GM21526 (cell line): ENCODE measurements around the gene NUDT14.

Source experiments
- ATAC-seq: cut with Tn5 transposase; IDR thresholded peaks from one replicate; pipeline ENCODE4 v1.9.1; 2021; ENCODE audit warnings: moderate library complexity; ENCODE audit not compliant: unreplicated experiment, low FRiP score

The NUDT14 gene

DNA sequence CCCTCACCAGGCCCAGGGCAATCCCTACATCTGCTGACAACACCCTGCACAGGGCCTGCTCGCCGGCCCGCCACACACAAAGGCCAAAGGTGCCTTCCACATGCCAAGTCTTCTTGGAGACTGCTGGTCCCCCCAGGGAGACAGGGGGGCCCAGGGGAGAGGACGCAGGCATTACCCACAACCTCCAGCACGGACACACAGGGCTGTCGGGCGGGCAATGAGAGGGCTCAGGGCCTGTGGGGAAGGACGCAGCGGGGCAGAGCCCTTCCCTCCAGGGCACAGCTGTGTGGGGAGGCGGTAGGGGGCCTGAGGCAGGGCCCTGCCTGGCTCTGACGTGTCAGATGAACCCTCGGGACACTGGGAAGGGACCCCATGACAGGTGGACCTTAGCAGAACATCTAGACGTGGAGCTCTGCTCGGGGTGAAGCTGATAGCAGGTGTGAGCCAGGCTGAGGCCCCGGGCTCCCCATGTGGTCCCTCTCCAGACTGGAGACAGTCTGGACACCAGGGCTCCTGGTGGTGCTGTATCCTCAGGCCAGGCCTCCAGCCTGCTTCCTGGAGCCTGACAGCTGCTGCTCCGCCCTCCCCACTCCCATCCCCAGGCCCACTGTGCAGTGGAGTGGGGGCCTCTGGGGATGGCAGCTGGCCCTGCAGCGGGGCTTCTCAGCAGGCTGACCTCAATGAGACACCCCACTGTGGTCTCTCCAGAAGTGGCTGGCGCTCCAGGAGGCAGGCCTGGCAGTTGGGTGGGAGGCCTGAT lies 31.6 kb upstream of the NUDT14 start:
- no peak for ATAC-seq

- ATAC-seq = no peak
These were observed 30.6 kb upstream of the NUDT14 start for GRCh38 chr14:105211758-105212089.

DNA sequence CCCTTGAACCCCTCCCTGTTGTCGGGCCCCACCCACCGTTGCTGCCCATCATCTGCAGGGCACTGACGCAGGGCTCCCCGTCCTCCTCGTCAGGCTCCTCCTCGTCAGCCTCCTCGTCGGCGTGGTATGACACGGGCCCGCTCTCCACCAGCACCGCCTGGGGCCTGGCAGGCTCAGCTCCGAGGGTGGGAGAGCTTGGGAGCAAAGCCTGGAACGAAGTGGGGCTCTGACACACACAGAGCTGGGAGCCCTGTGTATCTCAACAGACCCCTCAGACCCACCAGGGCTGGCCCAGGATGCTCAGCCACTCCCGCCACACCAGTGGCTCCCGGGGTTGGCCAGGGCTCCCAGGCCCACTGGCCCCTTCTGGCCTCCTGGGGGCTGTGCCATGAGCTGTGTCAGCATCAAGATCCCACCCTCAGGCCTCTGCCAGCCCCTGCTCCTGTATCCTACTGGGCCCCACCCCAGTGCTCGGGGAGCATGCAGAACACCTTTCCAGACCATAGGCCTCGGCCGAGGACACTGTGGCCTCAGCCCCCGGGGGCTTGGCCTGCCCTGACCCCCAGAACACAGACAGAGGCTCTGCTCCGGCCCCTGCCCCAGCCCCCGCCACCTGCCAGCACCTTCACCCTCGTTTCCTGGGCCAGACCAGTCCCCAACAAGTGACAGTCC lies 30.1 kb upstream of the NUDT14 start:
- no peak for ATAC-seq

DNA sequence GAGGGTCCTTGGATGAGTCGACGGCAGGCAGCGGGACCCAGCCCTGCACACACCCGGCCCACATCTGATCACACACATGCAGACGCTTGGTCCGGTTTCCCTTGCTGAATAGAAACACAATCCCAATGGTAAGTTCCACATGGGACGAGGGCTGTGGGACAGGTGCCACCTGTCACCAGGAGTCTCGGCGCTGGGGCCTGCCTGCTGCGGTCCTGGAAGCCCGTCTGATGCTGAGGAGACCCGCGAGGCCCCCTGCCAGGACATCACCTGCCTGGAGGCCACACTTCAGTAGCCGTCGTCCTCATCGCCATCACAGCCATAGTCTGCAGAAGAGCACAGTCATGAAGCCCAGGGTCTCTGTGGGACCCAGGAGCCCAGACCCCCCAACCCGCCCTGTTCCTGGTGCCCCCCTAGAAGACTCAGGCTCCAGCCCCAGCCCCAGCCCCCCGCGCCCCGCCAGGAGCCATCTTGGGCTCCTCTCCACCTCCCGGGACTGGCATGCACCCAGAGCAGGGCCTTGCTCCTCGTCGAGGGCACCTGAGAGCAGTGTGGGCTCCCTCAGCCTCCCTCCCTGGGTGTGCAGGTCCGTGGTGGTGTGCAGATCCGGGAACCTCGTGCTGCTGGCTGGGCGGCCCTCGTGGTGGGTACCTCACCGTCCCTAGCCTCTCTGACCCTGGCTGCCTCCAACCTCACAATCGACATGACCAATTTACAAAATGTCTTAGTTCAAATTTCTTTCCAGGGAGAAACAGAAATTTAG lies 29.3 kb upstream of the NUDT14 start:
- no peak for ATAC-seq

- no peak for ATAC-seq
These were observed 28.5 kb upstream of the NUDT14 start for GRCh38 chr14:105209646-105210045.

DNA sequence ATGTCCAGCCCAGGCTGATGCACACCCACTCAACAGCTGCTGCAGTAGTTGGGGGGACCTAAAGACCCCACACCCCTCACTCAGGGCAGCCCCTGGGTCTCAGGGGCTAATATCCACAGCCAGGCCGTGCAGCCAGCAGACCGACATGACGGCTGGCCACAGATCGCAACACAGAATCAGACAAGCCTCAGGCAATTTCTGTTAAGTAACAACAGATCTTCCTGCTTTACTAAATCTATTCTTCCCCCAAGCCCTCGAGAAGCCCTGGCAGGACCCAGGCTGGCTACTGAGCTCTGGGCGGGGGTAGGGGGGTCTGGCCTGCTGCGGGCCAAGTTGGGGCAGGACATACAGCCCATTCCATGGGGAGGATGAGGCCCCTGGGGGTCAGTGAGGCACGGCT lies 28.0 kb upstream of the NUDT14 start:
- no peak for ATAC-seq

GRCh38 chr14:105208738-105209075 lies 27.6 kb upstream of the NUDT14 start:
- ATAC-seq = no peak

DNA sequence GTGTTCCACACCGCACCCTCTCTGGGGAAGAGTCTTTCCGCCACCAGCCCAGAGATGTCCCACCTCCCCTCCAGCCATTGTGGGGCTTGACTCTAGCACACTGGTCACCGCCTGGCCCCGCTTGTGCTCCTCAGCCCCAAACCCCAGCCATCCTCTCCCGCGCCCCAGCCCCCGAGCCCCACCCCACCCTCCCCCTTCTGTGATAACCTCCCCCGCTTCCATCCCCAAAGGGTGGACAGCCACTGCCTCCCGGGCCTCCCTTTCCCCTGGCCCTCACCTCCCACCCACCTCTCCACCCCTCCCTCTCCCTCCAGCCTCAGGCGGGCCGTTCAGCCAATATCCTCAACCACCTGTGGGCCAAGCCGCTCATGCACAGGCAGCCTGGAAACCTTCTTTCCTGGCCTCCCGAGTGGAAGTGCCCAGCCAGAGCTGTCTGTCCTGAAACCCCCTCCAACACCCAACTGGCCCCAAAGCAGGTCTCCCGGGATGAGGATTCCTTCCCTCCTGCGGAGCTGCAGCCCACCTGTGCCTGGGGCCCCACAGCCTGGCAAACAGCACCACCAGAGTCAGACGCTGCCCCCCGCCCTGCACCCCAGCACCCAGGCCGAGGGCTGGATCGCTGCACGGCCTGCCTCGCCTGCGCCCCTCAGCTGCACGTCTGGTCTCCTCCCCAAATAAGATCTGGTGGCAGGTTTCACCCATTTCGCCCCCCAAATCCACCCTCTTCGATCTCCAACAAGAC lies 27.1 kb upstream of the NUDT14 start:
- ATAC-seq = no peak

- ATAC-seq = no peak
These were observed 26.4 kb upstream of the NUDT14 start for GRCh38 chr14:105207460-105207901.

DNA sequence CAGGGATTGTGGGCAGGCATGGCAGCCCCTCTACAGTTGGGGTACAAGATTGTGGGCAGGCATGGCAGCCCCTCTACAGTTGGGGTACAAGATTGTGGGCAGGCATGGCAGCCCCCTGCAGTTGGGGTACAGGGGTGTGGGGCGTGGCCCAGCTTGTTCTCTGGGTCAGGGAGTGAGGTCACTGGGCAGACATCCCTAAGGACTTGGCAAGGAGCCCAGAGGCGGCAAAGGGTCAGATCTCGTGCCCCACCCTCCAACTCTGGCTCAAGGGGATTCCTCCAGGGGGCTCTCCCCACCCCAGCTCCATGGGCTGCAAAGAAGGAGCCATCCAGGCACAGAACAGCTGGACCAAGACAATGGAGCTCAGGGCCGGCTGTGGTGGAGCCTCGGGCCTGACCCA lies 25.8 kb upstream of the NUDT14 start:
- ATAC-seq = no peak

- no peak for ATAC-seq
These were observed 24.6 kb upstream of the NUDT14 start for GRCh38 chr14:105205673-105206208.

- no peak for ATAC-seq
These were observed 24.0 kb upstream of the NUDT14 start for GRCh38 chr14:105204931-105205672.

GRCh38 chr14:105204206-105204930 lies 23.3 kb upstream of the NUDT14 start:
- no peak for ATAC-seq

- ATAC-seq = no peak
These were observed 22.6 kb upstream of the NUDT14 start for GRCh38 chr14:105203701-105204100.

DNA sequence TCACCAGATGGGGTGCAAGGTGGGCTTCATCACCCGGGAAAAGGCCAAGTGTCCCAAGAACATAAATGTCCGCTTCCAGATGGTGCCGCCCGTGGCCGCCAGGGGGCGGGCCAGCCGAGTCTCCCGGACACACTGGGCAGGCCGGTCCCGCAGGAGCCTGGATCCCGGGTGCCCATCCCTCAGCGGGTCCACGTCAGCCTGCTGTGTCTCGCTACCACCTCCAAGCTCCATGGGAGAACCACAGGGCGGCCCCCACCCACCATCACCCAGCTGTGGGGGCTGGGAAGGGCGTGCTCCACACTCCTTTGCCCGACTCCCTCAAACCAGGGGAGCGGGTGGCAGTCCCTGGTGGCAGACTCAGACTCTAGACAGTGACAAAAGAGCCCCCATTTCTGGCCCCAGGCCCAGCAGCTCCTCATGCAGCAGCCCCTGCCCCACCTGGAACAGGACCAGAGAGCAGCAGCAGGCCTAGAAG lies 22.0 kb upstream of the NUDT14 start:
- no peak for ATAC-seq

DNA sequence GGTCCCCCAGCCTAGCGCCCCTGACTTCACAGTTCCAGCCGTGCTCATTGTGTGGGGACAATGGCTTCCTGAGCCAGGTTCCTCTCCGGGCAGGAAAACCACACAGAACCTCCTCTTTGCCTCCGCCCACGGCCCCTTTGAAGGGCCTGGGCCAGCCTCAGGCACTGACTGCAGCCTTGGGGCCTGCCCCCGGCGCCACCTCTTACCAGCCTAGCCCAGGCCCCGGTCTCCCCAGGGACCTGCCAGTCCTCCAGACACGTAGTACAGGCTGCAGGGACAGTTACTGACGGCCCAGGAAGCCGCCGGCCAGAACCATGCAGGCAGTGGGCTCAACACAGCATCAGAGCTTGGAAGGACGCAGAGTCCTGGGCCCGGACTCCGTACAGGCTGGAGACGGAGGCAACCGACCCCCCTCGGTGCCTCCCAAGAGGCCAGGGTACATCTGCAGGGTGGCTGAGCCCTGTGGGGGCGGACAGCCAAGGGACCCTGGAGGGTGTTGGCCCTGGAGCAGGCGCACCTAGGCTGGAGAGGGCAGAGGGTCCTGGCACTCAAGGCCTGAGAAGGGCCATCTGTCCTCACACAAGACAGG lies 20.9 kb upstream of the NUDT14 start:
- ATAC-seq = no peak

- ATAC-seq = no peak
These were observed 20.2 kb upstream of the NUDT14 start for GRCh38 chr14:105201156-105201924.

GRCh38 chr14:105200641-105201040 lies 19.5 kb upstream of the NUDT14 start:
- no peak for ATAC-seq
